Activated CD8-positive, alpha-beta memory T cell treated with anti-CD3 and anti-CD28 coated beads, Interleukin-2, amount 50 U/mL, for 1 hour (primary cell): ENCODE data around the gene PIK3C3.
"Not testable (repeated sequence)": the region's sequence is repeated elsewhere in the genome, so short reads cannot be mapped to it uniquely, and the experiment has no call there.

Source experiments
- DNase-seq: peaks from one replicate; pipeline ENCODE4 v3.0.0-alpha.2; 2020; ENCODE audit errors: extremely low read depth

Gene PIK3C3

DNA sequence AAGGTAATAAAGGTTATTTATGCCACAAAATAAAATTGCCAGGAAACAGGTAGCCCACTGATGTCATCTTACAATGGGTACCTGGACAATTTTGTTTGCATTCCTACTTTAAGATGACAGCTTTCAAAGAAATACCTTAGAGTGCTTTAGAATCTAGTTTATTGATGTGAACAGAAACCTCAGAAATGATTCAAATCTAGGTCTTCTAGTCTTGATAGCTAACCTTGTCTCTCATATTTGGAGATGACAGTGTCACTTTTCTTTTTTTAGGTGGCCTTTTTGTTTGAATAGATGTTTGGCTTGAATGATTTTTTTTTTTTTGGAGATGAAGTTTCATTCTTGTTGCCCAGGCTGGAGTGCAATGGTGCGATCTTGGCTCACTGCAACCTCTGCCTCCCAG is 69.1 kb downstream of the PIK3C3 start:
- no peak for DNase-seq

DNA sequence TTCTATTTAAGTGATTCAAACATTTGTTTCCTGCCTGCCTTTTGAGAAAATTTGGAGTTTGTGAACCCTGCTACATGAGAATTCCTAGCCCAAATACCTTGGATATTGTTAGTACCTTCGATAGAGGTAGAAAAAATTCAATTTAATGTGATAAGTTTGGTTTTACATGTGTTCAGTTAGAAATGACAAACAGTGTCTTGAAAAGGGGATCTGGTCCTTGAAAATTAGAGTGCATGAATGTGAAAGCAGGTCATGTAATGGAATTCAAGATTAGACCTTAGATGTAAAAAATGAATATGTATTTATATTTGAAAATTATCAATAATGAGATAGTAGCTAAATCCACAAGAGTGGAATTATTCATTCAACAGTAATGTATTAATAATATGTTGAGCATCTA is 70.5 kb downstream of the PIK3C3 start:
- DNase-seq, result no peak

DNA sequence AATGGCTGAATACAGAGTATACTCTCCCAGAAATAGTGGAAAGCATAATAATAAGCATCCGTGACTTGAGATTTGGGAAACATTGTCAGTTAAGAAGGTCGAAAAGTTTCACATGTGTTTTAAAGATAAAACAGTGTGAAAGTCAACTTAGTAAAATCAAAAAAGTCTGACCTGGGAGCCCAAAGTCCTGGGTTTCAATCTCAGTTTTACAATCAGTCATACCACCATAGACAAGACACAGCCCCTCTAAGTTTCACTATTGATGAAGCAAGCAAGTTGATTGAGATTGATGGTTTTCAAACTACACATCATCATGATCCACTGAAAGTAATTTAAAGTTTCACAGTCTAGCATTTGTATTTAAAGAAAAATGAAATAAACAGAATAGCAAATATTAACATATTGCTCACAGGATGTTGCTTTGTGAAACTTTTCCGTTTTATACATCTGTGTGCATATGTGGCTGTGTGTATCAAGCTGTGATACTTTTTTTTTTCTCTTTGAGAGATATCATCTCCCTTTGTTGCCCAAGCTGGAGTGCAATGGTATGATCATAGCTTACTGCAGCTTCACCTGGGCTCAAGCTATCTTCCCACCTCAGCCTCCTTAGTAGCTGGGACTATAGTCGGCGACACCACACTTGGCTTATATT is 71.1 kb downstream of the PIK3C3 start:
- DNase-seq, result no peak

DNA sequence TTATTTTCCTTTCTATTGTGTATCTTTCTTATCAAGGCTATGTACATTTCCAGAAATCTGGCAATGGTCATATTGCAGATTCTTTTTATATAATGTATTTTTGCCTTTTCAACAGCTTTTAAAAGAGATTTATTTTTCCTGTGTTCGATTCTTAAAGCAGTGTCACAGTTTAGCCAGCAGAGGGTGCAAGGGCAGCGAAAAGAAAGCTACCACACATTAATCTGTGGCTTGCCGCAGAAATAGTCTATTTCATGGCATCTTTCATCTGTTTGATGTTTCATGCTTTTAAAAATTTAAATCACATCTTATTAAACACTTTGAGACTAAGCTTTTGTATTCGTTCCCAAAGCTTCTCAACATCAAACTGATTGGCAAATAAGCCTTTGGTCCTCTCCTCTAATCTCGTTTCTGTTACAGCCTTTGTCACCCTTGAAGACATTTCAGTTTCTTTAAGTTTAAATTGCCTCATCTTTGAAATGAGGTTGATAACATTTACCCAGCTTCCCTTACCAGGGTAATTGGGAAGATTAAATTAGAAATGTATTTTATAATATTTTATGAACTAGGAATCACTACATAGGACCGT is 73.3 kb downstream of the PIK3C3 start:
- no peak for DNase-seq

DNA sequence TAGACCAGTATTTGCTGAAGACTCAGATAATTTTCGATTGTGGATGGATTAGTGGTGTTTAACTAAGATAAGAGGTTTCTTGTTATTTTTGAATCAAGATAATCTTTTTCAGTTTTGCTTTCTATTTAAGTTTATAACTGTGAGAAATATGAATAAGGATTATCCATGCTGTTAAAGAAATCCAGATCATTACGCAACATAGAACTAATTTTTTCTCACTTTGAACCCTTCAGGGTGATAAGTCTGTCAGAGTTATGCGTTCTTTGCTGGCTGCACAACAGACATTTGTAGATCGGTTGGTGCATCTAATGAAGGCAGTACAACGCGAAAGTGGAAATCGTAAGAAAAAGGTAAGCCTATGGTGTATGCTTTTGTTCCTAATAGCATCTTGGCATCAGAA is 74.1 kb downstream of the PIK3C3 start:
- no peak for DNase-seq

DNA sequence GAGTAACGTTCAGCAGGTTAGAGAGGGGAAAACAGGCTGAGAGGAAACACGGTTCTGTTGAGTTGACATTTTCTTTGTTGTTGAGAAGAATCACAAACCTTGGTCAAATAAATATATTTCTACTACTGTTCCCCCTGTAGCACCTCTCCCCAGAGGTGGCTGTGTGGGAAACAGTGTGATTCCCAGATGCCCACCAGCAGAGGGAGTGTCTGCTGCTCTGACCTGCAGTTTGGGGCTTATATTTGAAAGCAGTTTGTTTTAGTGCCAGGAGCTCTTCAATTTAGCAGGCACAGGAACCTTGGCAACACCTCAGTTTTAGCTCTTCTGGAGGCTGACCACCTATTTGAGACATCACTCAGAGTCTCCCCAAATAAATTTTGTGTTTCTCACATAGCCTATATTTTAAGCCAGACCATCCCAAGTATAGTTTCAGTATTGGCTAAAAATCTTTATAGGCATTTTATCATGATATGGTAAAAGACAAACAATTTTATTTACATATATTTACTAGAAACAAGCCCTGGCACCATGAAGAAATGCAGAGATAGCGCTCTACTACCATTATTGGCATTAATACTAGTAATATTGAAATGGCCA is 75.7 kb downstream of the PIK3C3 start:
- DNase-seq, result no peak

DNA sequence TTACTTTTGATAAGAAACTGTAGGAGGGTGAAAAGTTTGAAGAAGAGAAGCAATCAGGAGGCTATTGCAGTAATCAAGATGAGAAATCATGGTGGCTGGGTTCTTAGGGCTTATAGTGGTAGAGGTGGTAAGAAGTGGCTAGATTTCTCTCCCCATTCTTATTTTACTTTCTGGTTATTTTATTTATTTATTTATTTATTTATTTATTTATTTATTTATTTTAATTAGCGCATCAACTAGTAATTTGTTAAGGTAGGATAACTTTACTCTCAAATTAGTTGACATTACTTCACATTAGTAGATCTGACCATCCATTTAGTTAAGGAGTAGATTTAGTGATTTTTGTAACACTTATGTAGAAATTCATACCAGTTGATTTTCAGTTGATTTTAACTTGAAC is 77.4 kb downstream of the PIK3C3 start:
- no peak for DNase-seq

DNA sequence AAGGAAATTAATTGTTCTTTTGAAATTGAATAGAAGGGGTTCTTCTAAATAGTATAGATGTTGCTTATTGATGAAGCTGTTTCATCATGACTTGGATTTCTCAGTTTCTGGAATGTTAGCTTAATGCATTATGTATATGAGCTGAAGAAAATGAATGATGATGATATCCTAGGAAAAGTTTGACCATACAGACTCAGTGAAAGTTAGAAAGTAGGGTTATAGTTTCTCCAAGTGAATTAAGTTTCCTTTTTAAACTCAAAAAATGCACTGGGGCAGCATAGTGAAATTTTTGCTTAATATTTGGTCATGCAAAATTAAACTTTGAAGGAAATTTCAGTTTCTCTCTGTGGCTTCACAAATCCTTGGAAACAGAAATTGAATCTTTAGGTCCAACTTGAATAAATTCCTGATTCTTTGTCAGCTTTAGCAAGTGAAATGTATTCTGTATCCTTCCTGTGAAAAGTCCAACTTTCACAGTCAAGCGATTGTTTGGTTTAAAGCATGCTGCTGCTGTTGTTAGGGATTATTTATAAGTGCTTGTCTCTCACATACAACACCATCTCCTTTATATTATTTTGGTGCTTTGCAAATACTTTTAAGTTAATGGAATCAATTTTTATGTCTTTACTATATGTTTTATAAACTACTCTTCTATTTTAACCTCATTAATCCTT is 78.2 kb downstream of the PIK3C3 start:
- DNase-seq, result no peak

DNA sequence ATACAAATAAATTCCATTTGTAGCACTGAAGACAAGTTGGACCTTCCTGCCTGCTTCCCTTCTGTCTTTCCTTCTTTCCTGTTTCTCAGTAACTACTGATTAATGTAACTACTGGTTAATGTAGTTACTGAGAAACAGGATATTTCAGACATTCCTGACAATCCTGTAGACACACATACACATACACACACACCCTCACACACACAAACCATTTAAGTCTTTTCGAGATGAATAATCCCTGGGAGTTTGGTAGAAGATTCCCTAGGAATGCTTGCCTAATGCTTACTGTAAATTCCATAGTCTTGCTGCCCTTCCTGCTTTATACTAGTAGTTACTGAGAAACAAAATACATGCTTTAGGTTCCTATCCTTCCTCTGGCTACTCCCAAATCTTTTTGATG is 83.9 kb downstream of the PIK3C3 start:
- no peak for DNase-seq

DNA sequence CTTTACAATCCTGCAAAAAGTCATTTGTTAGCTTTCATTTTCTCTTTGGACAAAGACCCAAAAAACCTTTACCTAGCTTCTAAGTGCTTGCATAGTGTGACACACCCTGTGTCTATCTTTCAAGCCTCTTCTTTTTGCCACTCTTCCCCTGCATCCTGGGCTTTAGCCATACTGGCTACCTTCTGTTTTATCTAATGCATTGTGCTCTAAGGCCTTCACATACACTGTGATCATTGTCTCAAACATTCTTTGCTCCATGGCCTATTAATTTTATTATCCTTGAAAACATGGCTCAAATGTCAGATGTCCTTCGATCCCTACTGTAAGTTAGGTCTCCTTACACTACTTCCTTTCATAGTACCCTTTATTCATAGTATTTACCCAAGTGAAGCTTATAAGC is 84.4 kb downstream of the PIK3C3 start:
- no peak for DNase-seq

DNA sequence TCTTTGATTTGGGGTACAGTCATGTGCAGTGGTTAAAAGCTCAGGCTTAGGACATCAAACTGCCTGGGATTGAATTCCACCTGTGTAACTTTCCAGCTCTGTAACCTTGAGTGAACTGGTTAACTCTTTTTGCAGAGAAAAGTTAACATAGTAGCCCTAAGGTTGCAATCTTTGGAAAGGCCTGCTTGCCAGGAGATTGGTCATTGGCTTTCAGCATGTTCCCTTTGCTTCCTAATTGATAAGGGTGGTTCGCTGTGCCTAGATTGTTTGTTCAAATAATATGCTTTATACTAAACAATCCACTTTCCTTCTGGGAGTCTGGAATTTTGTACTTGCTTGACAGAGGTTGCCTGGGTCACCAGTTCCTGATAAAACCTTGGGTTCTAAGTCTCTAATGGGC is 86.8 kb downstream of the PIK3C3 start:
- no peak for DNase-seq

DNA sequence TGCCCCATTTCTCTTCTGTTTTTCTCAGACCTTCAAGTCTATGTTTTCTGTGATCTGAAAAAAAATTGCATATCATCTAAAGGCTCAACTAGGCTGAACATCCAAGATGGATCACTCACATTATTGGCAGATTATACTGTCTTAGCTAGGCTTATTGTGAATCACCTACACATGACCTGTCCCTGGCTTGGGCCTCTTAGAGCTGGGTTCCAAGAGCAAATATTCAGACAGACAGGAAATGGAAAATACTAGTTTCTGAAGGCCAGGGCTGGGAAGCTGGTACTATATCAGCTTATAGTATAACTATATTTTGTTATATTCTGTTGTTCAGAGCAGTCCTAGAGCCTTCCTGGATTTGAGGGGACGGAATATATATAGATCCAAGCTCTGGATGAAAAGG is 90.3 kb downstream of the PIK3C3 start:
- no peak for DNase-seq

DNA sequence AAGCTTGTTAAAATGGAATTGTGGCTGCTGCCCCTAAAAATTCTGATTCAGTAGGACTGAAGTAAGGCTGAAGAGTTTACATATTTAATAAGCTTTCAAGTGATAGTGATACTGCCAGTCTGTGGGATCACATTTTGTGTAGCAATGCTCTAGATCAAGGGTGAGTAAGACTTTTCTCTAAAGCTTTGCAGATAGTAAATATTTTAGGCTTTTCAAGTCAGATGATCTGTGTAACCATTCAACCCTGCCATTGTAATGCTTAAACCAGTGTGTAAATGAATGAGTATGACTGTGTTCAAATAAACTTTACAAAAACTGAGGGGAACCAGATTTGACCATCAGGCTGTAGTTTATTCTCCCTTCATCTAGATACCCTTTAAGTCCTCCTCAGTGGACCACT is 92.7 kb downstream of the PIK3C3 start:
- DNase-seq, result no peak

DNA sequence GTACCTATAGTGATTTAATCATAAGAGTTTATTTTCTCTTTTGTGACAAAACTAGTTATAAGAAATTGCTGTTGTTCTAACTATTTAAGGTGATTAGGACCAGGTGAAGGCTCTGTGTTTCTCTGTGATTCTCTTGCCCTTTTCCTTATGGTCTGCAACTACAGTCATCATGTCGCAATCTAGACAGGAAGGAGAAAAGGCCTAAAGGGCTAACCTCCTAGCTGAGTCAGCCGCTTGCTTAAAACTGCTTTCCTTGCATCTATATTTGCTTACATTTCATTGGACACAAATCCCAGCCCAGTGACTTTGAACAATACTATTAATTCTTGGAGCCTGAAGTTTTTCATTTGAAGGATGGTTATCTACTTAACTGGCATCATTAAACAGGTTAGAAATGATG is 93.1 kb downstream of the PIK3C3 start:
- no peak for DNase-seq

DNA sequence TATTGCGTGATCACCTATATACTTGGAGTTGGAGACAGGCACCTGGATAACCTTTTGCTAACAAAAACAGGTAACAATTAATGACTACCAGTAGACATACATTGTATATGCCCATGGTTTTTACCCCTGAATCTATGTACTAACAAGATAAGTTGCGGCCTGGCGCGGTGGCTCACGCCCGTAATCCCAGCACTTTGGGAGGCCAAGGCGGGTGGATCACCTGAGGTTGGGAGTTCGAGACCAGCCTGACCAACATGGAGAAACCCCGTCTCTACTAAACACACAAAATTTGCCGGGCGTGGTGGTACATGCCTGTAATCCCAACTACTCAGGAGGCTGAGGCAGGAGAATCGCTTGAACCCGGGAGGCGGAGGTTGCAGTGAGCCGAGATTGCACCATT is 94.5 kb downstream of the PIK3C3 start:
- DNase-seq, result not testable (repeated sequence)

DNA sequence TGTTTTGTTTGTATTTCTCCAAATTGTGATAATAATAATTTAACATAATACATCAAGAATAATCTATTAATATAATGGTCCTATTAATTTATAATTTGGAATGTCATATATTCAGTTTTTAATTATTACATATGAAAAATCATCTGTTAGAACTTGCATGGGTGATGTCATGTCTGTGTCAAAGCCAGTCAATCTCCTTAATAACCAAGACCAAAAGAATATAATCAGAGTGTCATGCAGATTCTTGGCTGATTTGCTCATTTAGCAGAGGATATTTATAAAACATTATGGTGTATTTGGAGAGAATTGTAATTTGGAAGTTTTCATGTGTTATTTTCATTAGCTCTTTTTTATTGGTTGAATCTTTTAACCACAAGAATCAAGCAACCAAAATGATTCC is 96.4 kb downstream of the PIK3C3 start:
- no peak for DNase-seq

DNA sequence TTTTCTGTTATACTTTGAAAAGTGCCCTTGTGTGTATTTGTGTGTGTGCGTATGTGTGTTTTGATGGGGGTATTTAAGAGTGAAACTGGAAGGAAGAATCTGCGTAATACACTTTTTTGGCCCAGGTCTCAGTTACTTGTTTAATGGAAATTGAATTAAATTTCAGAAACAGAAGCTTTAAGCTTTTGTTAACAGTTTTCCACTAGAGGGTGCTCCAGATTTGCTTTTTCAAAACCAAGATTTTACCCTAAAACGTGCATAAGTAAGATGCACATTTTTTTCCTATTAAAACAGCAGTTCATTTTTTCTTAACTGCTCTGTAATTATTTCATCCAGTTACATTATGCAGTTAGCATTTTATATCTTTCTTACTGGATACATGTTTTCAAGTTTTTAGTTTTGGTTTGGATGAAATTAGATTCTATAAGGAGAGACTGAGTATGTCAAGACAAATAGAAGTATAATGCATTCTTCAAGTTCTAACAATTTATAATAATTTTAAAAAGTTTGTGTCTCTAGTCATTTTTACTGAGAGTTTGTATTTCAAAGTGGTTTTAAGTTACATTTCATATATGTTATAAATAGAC is 97.2 kb downstream of the PIK3C3 start:
- DNase-seq, result no peak

DNA sequence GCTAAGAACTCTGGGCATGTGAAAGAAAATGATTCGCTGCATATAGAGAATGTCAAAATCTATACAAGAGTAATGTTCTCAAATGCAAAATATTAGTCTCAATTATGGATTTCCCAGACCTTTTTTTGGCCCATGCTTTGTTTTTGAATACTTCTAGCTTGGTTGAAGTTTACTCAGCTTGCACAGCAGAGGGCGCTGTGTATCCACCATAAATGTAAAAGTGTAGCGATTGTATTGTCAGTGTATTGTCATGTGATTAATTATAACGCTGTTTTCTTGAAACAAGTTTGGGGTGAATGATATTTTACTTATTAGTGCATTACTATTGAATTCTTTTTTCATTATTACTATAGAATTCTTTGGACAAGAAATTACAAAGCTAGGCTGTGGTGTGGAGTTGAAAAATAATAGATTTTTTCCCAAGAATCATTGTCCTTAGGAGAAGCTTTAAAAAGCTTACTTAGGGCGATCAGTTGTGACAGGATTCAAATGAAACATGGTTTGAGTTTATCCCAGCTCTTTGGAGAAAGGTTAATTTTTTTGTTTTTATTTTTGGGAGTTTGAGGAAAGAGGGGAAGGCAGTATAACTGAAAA is 98.3 kb downstream of the PIK3C3 start:
- peak; percentile 4 for DNase-seq

DNA sequence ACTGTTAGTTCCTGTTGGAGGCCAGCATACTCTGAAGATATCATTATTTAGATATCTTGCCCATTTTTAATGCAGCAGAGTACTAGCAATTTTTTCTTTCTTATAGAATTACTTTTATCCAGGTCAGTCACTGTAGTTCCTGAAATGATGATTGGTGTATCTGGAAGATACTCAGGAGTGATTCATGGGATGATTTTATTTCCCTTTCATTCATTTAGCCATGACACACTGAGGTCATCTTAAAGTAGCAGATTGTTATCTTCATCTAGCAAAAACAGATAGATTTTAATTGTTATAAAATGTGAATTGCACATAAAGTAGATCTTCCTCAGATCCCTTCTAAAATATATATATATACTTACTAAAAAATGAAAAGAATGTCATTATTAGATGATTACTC is 109.1 kb downstream of the PIK3C3 start:
- no peak for DNase-seq

DNA sequence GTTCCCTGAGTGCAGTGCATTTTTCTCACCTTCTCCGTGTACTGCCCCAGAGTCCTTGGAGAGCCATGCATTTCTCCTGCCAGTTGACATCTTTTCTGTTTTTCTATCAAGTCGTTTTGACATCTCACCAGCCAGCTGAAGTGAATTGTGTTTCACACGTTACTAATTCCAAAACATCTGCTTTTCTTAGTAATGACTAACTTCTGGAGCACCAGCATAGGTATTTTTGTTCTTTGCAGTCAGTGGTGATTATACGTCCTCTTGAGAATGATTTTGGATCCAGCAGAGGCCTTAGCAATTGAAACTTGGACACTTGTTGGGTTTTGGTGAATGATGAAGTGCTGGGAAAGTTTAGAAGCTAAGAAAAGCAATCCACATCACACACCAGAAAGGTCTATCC is 112.5 kb downstream of the PIK3C3 start:
- no peak for DNase-seq

DNA sequence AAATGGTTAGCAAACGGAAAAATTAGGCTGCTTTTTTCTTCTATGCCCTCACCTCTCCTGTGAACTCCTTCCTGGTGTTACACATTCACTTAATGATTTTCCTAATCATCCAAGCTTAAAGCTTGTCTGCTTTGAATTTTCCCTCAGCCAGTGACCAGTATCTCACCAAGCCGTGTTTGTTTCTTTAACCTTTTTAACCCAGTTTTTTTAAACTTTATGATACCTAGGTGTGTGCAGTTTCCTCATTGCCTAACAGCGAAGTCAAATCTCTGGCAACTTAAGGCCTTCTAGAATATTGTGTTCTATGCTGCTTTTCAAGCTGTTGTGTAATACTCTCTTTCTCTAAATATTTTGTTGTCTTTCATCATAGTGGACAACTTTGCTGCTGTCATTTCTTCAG is 113.0 kb downstream of the PIK3C3 start:
- DNase-seq, result no peak

DNA sequence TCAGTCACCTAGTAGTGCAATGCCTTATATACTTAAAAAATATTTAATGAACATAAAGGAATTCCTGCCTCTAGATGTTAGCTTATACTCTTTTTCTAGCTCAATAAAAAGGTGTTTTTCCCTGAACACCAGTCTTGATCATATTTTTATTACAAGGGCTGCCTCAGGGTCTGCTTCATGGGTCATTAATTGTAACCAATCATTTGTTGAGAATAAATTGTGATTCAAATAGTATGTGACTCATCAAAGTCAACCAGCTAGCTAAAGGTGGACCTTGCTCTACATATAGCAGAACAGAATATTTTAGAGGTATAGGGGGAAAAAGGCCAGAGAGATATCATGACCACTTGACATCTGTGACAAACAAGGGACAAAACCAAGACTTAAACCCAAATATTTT is 114.0 kb downstream of the PIK3C3 start:
- DNase-seq, result no peak
